Adrenal gland (tissue), 5 donors: ENCODE results near the gene BTN2A1.

ENCODE experiments used
- CTCF ChIP-seq, 6 experiments: fragments of 450-650 bp in 4 of 6; fragments of 200-600 bp in 2 of 6; sonication (generic) in 1 of 6; IDR thresholded peaks; 1 replicate in 5 of 6; 2 replicates in 1 of 6; pipeline versions ENCODE4 v1.5.1 to v1.8.0; 2016 to 2021; ENCODE audit warnings: antibody characterized with exemption in 6 of 6, mild to moderate bottlenecking in 2 of 6, moderate library complexity in 1 of 6
- POLR2A ChIP-seq, 2 donors: fragments of 450-650 bp; IDR thresholded peaks; one replicate each; pipeline ENCODE4 v1.6.1; 2017; ENCODE audit warnings: antibody characterized with exemption in 2 of 2, mild to moderate bottlenecking in 2 of 2, moderate library complexity in 1 of 2
- donor health status: DM: no; HTN: no; CAD: no.

DNA sequence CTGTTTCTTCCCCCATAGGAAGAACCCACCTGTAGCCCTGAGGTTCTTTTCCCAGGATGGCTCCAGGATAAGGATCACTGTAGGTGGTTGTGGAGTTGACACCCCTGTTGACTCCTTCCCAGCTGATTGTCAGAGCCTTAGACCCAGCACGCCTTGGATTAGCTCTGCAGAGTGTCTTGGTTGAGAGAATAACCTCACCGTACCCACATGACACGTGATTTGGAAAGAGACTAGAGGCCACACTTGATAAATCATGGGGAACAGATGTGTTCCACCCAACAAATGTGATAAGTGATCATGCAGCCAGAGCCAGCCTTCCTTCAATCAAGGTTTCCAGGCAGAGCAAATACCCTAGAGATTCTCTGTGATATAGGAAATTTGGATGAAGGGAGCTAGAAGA is 43.5 kb upstream of the BTN2A1 start:
- TF ChIP-seq POLR2A (IDR thresholded peaks at IDR 0.05) (no peak), CTCF (IDR thresholded peaks at IDR 0.05) (no peak)
